CD4-positive, alpha-beta T cell (primary cell): ENCODE results near the gene IGF2BP2. TPM values are rescaled to one million over a fixed set of nuclear protein-coding genes. Genes with fewer than 3 reads are reported as not detected.

Experiments
- ATAC-seq: fragments of 200-7000 bp; cut with Tn5 transposase; one replicate; pipeline ENCODE4 v1.10.0; 2022; ENCODE audit warnings: mild to moderate bottlenecking; ENCODE audit not compliant: poor library complexity
- CTCF ChIA-PET: fragments of 350-600 bp; sonication (Branson Sonifier 250); formaldehyde crosslinking; loops from one replicate; lab custom pipeline; 2021; ENCODE audit warnings: antibody characterized with exemption, inconsistent platforms; lab: Charles Lee
- POLR2A ChIA-PET: fragments of 350-600 bp; sonication (Branson Sonifier 250); formaldehyde crosslinking; loops from one replicate; lab custom pipeline; 2021; ENCODE audit warnings: antibody characterized with exemption, inconsistent platforms; lab: Charles Lee
- DNase-seq, 14 experiments: peaks; one replicate each; pipeline ENCODE4 v3.0.0-alpha.2; 2013 to 2020; ENCODE audit warnings: mixed read lengths in 2 of 14
- H3K27ac ChIP-seq, 2 donors: one replicate each; pipeline versions ENCODE4 v1.5.1 to v1.7.0; 2013; ENCODE audit warnings: low read length in 2 of 2, low read depth in 1 of 2, mild to moderate bottlenecking in 1 of 2
- H3K27me3 ChIP-seq, 2 experiments: 1 replicate in 1 of 2; 2 replicates in 1 of 2; pipeline versions ENCODE4 v1.6.1 to v1.7.0; 2013; ENCODE audit warnings: low read length in 2 of 2, control low read depth in 1 of 2, mild to moderate bottlenecking in 1 of 2, moderate library complexity in 1 of 2; ENCODE audit not compliant: insufficient read depth in 2 of 2, control insufficient read depth in 1 of 2
- H3K36me3 ChIP-seq: one replicate; pipeline ENCODE4 v1.6.1; 2013; ENCODE audit warnings: low read length, control low read depth; ENCODE audit not compliant: insufficient read depth
- H3K4me1 ChIP-seq: one replicate; pipeline ENCODE4 v1.6.1; 2013; ENCODE audit warnings: low read length, control low read depth; ENCODE audit not compliant: insufficient read depth
- H3K4me3 ChIP-seq: one replicate; pipeline ENCODE4 v1.5.1; 2013; ENCODE audit warnings: mild to moderate bottlenecking, low read length, moderate library complexity
- H3K9me3 ChIP-seq, 2 experiments: 1 replicate in 1 of 2; 2 replicates in 1 of 2; pipeline versions ENCODE4 v1.6.1 to v1.7.0; 2013; ENCODE audit warnings: low read length in 2 of 2, mild to moderate bottlenecking in 2 of 2, control low read depth in 1 of 2, moderate library complexity in 1 of 2; ENCODE audit not compliant: control insufficient read depth in 1 of 2, insufficient read depth in 1 of 2
- H3K27ac Mint-ChIP-seq: one replicate; pipeline ENCODE4 v1.8.0; 2020; ENCODE audit warnings: mixed read lengths
- H3K27me3 Mint-ChIP-seq: one replicate; pipeline ENCODE4 v1.8.0; 2021; ENCODE audit warnings: mixed read lengths
- H3K36me3 Mint-ChIP-seq: one replicate; pipeline ENCODE4 v1.8.0; 2021; ENCODE audit warnings: low read depth, mixed read lengths
- H3K4me1 Mint-ChIP-seq: one replicate; pipeline ENCODE4 v1.8.0; 2021; ENCODE audit warnings: low read depth, mixed read lengths
- H3K4me3 Mint-ChIP-seq: one replicate; pipeline ENCODE4 v1.8.0; 2020; ENCODE audit warnings: mild to moderate bottlenecking, mixed read lengths
- H3K9me3 Mint-ChIP-seq: one replicate; pipeline ENCODE4 v1.8.0; 2020; ENCODE audit warnings: mixed read lengths
- intact Hi-C, 2 experiments: fragments of 100-400 bp; cut with DNase I in 1 of 2; cut with micrococcal nuclease in 1 of 2; formaldehyde crosslinking; loops; one replicate each; pipeline versions ENCODE4 v1.15.1 to v1.9.0; 2023 to 2025; cut with DNase I, micrococcal nuclease
- total RNA-seq, 174 experiments: library from RNA in 2 of 174; stranded (reverse) in 2 of 174; gene quantifications; one replicate each; pipeline ENCODE4 v1.2.3 and lab custom pipeline; 2021 to 2026
- TF ChIP-seq, protein P1 (sequence below): fragments of 200-600 bp; IDR thresholded peaks from one replicate; pipeline ENCODE4 v1.8.0; 2022; ENCODE audit warnings: antibody characterized with exemption, mild to moderate bottlenecking

IGF2BP2 gene
- total RNA-seq, 2 experiments from 2014 or later = 0.25 to 0.50 TPM

DNA sequence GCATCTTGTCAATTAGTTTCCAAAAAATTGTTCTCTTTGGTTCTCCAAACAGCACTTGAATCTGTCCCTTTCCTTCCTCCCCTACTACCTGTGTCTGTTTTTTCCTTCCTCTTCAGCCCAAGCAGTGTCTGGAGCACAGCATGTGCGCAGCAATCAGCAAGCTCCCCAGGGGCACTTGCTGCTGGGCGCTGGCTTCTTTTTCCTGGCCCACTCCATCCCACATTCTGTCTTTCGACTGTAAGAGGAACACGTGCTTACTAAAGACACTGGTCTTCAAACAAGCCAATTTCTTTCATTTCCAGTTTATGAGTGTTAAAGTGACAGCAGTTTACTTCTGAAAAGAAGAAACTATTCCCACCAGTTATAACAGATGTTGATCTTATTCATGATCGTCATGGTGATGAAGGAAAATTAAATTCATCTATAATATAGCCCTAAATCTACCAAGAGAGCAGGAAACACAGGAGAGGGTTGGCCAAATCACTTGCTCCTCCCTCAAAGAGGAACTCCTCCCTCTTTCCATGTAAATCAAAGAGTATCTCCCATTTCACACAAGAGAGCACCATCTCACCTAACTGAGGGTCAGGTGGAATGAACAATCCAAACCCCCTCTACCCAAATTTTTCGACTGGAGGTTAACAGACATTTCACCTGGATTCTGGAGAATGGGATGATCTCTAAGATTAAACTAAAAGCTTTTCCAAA lies 115.4 kb downstream of the IGF2BP2 start:
- no peaks in the 10 kb centered on the region for H3K4me1 ChIP-seq
- ChIA-PET POLR2A (no interaction called here), CTCF (interaction anchor here (0.6 kb wide), 1 partner anchor 22 kb away, joined by 3 read pairs; no protein-coding TSS in a partner anchor)
- H3K9me3 ChIP-seq = peaks cover 0 to 2% of the 10 kb centered on the region in 2 experiments
- no peaks in the 10 kb centered on the region for H3K36me3 ChIP-seq
- no peaks in the 10 kb centered on the region for H3K4me1 Mint-ChIP-seq
- intact Hi-C loops = no loop called here
- H3K9me3 Mint-ChIP-seq = no peaks in the 10 kb centered on the region
- TF ChIP-seq, protein P1, sequence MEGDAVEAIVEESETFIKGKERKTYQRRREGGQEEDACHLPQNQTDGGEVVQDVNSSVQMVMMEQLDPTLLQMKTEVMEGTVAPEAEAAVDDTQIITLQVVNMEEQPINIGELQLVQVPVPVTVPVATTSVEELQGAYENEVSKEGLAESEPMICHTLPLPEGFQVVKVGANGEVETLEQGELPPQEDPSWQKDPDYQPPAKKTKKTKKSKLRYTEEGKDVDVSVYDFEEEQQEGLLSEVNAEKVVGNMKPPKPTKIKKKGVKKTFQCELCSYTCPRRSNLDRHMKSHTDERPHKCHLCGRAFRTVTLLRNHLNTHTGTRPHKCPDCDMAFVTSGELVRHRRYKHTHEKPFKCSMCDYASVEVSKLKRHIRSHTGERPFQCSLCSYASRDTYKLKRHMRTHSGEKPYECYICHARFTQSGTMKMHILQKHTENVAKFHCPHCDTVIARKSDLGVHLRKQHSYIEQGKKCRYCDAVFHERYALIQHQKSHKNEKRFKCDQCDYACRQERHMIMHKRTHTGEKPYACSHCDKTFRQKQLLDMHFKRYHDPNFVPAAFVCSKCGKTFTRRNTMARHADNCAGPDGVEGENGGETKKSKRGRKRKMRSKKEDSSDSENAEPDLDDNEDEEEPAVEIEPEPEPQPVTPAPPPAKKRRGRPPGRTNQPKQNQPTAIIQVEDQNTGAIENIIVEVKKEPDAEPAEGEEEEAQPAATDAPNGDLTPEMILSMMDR = no peak
- ATAC-seq = no peak
- H3K27me3 Mint-ChIP-seq = peaks cover 21% of the 10 kb centered on the region
- no peak overlapping the region for H3K4me3 ChIP-seq
- DNase-seq = no peak
- no peak overlapping the region for H3K27ac ChIP-seq
- H3K36me3 Mint-ChIP-seq = no peaks in the 10 kb centered on the region
- no peak overlapping the region for H3K4me3 Mint-ChIP-seq
- H3K27ac Mint-ChIP-seq = no peak overlapping the region
- peaks cover 5 to 11% of the 10 kb centered on the region in 2 experiments for H3K27me3 ChIP-seq

DNA sequence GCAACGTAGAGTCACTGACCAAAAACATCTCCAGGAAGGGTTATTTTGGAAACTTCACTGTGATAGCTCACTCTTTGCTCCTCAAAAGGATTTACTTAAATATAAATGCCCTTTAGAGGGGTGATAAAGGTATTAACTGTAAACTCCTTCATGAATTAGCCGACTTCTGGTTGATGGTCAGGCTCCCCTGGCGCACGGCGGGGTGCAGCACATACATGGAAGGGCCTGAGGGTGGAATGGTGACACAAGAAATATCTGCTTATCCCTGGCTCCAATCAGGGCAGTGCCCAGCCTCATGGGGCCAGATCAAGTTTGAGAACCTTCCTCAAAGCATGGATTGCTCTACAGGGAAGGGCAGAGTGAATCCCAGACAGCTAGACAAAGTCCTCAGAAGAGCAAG lies 116.5 kb downstream of the IGF2BP2 start:
- intact Hi-C loops = no loop called here
- Histone ChIP-seq H3K36me3 (no peaks in the 10 kb centered on the region), H3K4me3 (no peak overlapping the region), H3K27me3 (peaks cover 9 to 11% of the 10 kb centered on the region in 2 experiments), H3K4me1 (no peaks in the 10 kb centered on the region), H3K27ac (no peak overlapping the region), H3K9me3 (peaks cover 0 to 4% of the 10 kb centered on the region in 2 experiments)
- H3K4me3 Mint-ChIP-seq = no peak overlapping the region
- no peaks in the 10 kb centered on the region for H3K9me3 Mint-ChIP-seq
- H3K27ac Mint-ChIP-seq = no peak overlapping the region
- no peak for ATAC-seq
- DNase-seq = no peak
- no peaks in the 10 kb centered on the region for H3K36me3 Mint-ChIP-seq
- ChIA-PET POLR2A (no interaction called here), CTCF (no interaction called here)
- TF ChIP-seq, protein P1 = no peak
- peaks cover 25% of the 10 kb centered on the region for H3K27me3 Mint-ChIP-seq
- H3K4me1 Mint-ChIP-seq = no peaks in the 10 kb centered on the region

DNA sequence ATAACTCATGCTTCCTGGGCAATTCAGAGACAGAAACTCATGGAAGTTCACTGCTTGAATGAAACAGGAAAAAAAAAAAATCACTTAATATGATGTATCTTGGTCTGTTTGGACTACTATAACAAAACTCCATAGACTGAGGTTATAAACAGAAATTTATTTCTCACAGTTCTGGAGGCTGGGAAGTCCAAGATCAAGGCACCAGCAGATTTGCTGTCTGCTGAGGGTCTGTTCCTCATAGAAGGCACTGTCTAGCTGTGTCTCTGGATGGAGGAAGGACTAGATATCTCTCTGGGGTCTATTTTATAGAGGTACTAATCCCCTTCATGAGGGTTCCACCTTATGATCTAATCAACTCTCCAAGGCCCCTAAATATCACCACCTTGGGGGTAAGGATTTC lies 119.3 kb downstream of the IGF2BP2 start:
- Mint-ChIP-seq H3K4me3 (no peak overlapping the region), H3K27ac (no peak overlapping the region), H3K4me1 (no peaks in the 10 kb centered on the region), H3K36me3 (no peaks in the 10 kb centered on the region), H3K9me3 (no peaks in the 10 kb centered on the region), H3K27me3 (peaks cover 34% of the 10 kb centered on the region)
- TF ChIP-seq, protein P1 = no peak
- Histone ChIP-seq H3K27ac (no peak overlapping the region), H3K27me3 (peaks cover 11 to 16% of the 10 kb centered on the region in 2 experiments), H3K4me3 (no peak overlapping the region), H3K36me3 (no peaks in the 10 kb centered on the region), H3K9me3 (peaks cover 0 to 4% of the 10 kb centered on the region in 2 experiments), H3K4me1 (no peaks in the 10 kb centered on the region)
- intact Hi-C loops = no loop called here
- POLR2A ChIA-PET = no interaction called here
- CTCF ChIA-PET = no interaction called here
- ATAC-seq (no peak), DNase-seq (no peak)
